Colon (tissue), 2 donors: ENCODE measurements around the gene OR52W1.

Experiments used
- FAIRE-seq: peaks from 2 replicates; lab custom pipeline; 2012; peaks lifted over from hg19 to GRCh38; lab: Jason Lieb, UNC
- donor health status: control.
- donor health status: control.

OR52W1 gene

GRCh38 chr11:6199174-6199810 lies at the start of gene OR52W1:
OR52W1 (plus strand) TSS chr11:6199224; CDS start chr11:6199224, 0 bp downstream.
- no peak for FAIRE-seq

GRCh38 chr11:6151117-6151516 lies 47.9 kb upstream of the OR52W1 start:
- FAIRE-seq = no peak

- no peak for FAIRE-seq
Observed at GRCh38 chr11:6152126-6152525, 46.9 kb upstream of the OR52W1 start.

- no peak for FAIRE-seq
Observed at GRCh38 chr11:6156628-6157359, 42.2 kb upstream of the OR52W1 start.

- no peak for FAIRE-seq
Observed at GRCh38 chr11:6170226-6170625, 28.8 kb upstream of the OR52W1 start, which contains the start of gene OR52B2. OR52B2 (minus strand) TSS chr11:6170326; CDS start chr11:6170326, 0 bp downstream.

- no peak for FAIRE-seq
Observed at GRCh38 chr11:6175440-6175839, 23.6 kb upstream of the OR52W1 start.

GRCh38 chr11:6191742-6192141 lies 7.3 kb upstream of the OR52W1 start:
- no peak for FAIRE-seq

GRCh38 chr11:6194065-6194581 lies 4.9 kb upstream of the OR52W1 start:
- FAIRE-seq = no peak

GRCh38 chr11:6196396-6196795 lies 2.6 kb upstream of the OR52W1 start:
- no peak for FAIRE-seq

- FAIRE-seq = no peak
Observed at GRCh38 chr11:6197466-6198200, 1.4 kb upstream of the OR52W1 start.

GRCh38 chr11:6200975-6201374 lies 2.0 kb downstream of the OR52W1 start:
- FAIRE-seq = no peak

- no peak for FAIRE-seq
Observed at GRCh38 chr11:6201481-6201880, 2.5 kb downstream of the OR52W1 start.

- no peak for FAIRE-seq
Observed at GRCh38 chr11:6202041-6202440, 3.0 kb downstream of the OR52W1 start.

GRCh38 chr11:6203327-6203726 lies 4.3 kb downstream of the OR52W1 start:
- FAIRE-seq = no peak

- FAIRE-seq = no peak
Observed at GRCh38 chr11:6204706-6205105, 5.7 kb downstream of the OR52W1 start.

GRCh38 chr11:6205366-6205765 lies 6.3 kb downstream of the OR52W1 start, which contains the start of gene C11orf42:
C11orf42 (plus strand) TSS chr11:6205557; CDS start chr11:6205616, 59 bp downstream.
- no peak for FAIRE-seq

GRCh38 chr11:6206456-6207180 lies 7.6 kb downstream of the OR52W1 start:
- no peak for FAIRE-seq

GRCh38 chr11:6209801-6210200 lies 10.8 kb downstream of the OR52W1 start:
- FAIRE-seq = no peak

- no peak for FAIRE-seq
Observed at GRCh38 chr11:6210274-6210955, 11.4 kb downstream of the OR52W1 start.

- no peak for FAIRE-seq
Observed at GRCh38 chr11:6214530-6214929, 15.5 kb downstream of the OR52W1 start.

- FAIRE-seq = no peak
Observed at GRCh38 chr11:6216501-6216900, 17.5 kb downstream of the OR52W1 start.
